ENCODE data around the gene CREB1. TPM values are rescaled to one million over a fixed set of nuclear protein-coding genes. Genes with fewer than 3 reads are reported as not detected.

Gene CREB1
- total RNA-seq, 1 donor from 2014 or later, result 71.3 TPM

- Histone ChIP-seq H3K36me3 (no peaks in the 10 kb centered on the region), H3K9me3 (no peaks in the 10 kb centered on the region), H3K27me3 (ENCODE audit: low read depth) (no peaks in the 10 kb centered on the region), H3K4me3 (no peak overlapping the region), H3K27ac (peak overlapping the region; percentile 24), H3K4me1 (peaks cover 32% of the 10 kb centered on the region)
- DNase-seq (no peak), ATAC-seq (peak in 1 of 2 donors; percentile 14)
- intact Hi-C loops (cut with DNase I), result no loop called here
- TF ChIP-seq CTCF (IDR thresholded peaks at IDR 0.05), result no peak
These were observed 25.1 kb upstream of the CREB1 start for GRCh38 chr2:207504513-207505170.

DNA sequence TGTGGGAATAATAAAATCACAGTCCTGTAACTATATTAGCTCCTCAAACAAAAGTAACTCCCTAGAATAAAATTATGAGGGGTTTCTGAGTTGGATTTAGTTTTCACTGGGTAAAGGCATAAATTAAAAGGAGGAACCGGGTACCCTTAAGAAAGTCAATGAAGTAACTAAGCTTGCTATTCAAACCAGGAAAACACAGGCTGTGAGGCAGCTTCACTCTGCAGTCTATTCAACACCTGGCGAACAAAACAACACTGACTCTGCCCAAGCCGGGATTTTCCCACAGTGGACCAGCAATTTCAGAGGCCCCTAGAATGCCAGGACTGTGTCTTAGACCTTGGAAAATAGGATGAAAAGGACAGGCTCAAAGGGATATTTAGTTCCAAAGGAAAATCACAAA is 24.6 kb upstream of the CREB1 start:
- DNase-seq, result no peak
- Histone ChIP-seq H3K4me3 (no peak overlapping the region), H3K27me3 (ENCODE audit: low read depth) (no peaks in the 10 kb centered on the region), H3K9me3 (no peaks in the 10 kb centered on the region), H3K27ac (peak overlapping the region; percentile 24), H3K36me3 (no peaks in the 10 kb centered on the region), H3K4me1 (peaks cover 32% of the 10 kb centered on the region)
- TF ChIP-seq CTCF (IDR thresholded peaks at IDR 0.05), result no peak
- ATAC-seq, result no peak
- intact Hi-C loops (cut with DNase I), result no loop called here

DNA sequence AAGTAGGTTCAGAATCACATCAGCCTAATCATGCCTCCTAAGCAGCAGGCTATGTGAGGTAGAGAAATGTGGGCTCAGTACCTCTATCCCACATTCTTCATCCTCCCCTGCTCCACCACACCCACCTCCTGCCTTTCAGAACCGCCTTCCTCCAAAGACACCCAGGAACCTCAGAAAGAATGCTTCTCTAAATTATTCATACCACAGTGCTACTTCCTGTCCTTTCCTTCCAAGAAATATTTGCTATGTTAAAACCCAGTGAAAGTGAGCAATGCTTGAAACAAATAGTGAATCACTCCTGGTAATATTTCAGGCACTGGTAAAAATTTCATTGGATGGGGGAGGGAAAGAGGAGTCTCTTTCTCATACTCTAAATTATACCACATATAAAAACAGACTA is 24.0 kb upstream of the CREB1 start:
- H3K27me3 ChIP-seq (ENCODE audit: low read depth), result no peaks in the 10 kb centered on the region
- ATAC-seq (peak; percentile 67 to 70), DNase-seq (no peak)
- H3K9me3 ChIP-seq, result no peaks in the 10 kb centered on the region
- peaks cover 32% of the 10 kb centered on the region for H3K4me1 ChIP-seq
- no peak for TF ChIP-seq CTCF (IDR thresholded peaks at IDR 0.05)
- H3K27ac ChIP-seq, result no peak overlapping the region
- intact Hi-C loops (cut with DNase I), result no loop called here
- no peaks in the 10 kb centered on the region for H3K36me3 ChIP-seq
- H3K4me3 ChIP-seq, result no peak overlapping the region

- no peak for ATAC-seq
- Histone ChIP-seq H3K27ac (no peak overlapping the region), H3K4me1 (peaks cover 32% of the 10 kb centered on the region), H3K9me3 (no peaks in the 10 kb centered on the region), H3K4me3 (no peak overlapping the region), H3K36me3 (no peaks in the 10 kb centered on the region), H3K27me3 (ENCODE audit: low read depth) (no peaks in the 10 kb centered on the region)
- TF ChIP-seq CTCF (IDR thresholded peaks at IDR 0.05), result no peak
- DNase-seq, result no peak
- intact Hi-C loops (cut with DNase I), result no loop called here
These were observed 23.3 kb upstream of the CREB1 start for GRCh38 chr2:207506426-207506825.

DNA sequence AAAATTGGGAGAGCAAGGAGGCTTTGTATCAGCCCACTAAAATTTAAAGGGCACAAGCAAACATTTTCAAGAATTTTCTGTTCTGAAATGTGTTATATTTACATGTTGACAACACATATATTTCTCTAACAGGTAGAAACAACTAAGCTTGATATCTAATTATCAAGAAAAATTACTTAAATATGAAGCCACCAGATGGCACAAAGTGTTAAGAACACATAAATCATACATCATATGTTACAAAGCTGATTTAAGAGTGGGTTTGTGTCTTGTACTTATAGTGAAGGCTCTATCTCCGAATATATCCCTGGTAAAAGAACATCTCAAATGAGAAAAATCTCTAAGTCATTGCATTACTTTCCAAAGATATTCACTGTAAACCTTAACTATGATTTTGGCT is 19.6 kb upstream of the CREB1 start:
- no peak for ATAC-seq

More for the DNA sequence above, 19.6 kb upstream of the CREB1 start:
- Histone ChIP-seq H3K27ac (no peak overlapping the region), H3K36me3 (no peaks in the 10 kb centered on the region), H3K4me1 (peaks cover 9% of the 10 kb centered on the region), H3K4me3 (no peak overlapping the region), H3K27me3 (ENCODE audit: low read depth) (no peaks in the 10 kb centered on the region), H3K9me3 (no peaks in the 10 kb centered on the region)
- TF ChIP-seq CTCF (IDR thresholded peaks at IDR 0.05), result no peak
- intact Hi-C loops (cut with DNase I), result no loop called here
- no peak for DNase-seq
